ENCODE results near the gene GJA9.
"Not testable (repeated sequence)": the region's sequence is repeated elsewhere in the genome, so short reads cannot be mapped to it uniquely, and the experiment has no call there.

GJA9 gene

DNA sequence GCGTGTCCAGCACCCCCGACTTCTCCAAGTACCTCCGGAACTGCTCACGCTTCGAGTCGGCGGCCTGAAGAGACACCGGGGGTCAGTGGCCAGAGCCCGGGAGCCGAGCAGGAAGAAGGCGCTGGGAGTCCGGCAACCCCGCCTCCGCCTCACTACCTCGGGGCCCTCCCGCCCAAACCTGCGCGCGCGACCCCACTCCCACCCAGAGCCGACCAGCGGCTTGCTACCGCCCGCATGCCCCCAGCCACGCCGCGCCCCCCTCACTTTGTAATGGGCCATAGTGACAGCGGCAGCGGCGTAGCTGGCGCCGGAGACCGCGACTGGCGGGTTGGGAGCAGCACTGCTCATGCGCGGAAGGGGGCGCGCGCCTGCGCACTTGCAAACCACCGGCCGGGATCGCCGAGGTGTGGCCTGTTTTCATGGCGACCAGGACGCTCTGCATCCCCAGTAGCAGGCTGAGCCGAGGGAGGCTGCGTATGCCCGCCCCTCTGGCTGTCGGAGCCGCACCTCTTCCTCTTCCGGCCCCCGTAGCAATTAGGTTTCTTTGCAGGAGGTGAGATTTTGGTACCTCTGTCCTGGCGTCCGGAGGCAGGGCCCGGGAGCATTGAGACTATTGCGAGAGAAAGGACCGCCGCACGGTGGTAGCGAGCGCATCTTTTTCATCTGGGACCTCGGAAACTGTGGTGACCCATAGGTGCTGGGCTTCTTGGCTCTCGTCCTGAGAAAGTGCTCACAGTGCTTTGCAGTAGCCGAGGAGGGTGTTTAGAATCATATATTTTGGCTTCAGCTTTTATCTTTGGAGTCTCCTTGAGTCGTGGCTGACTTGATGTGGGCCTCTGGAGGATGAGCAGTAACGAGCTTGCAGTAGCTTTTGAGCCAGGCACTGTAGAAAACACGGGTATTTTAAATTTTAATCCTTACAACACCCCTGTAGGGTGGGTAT lies 8.1 kb downstream of the GJA9 start, which contains the start of gene MYCBP:
Gene MYCBP, minus strand, starts transcription at position 322 of the 943 bp plus-strand sequence. Its CDS starts 43 bp downstream, at position 279.
- peak; percentile 95 for DNase-seq (ENCODE audit: low read depth)

DNA sequence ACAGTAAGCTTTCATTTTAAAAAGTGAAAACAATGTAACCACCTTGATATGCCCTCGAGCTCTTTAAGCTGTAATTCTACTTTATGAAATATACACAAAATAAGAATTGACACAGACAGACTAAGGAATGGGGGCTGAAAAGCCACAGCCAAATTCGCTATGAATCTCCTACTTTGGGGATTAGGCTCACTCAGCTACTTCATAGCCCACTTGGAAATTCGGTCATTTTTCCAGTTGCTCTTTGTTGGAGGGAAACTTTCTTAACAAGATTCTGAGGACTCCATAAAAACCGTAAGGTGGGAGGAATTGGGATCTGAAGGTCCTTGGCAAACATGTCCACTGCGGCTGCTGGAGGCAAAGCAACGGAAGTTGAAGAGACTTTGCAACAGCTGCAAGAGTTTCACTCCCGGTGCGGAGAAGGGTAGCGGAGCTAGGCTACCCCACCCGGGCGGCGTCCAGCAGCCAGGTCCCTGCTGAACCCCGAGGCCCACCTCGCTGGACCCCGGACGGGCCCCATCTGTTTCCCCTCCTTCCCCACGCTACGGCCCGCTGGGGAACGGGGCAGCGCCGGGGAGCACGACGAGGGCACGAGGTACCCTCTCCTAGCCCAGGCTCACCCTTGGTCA lies 8.9 kb downstream of the GJA9 start:
- peak; percentile 49 for DNase-seq (ENCODE audit: low read depth)

DNA sequence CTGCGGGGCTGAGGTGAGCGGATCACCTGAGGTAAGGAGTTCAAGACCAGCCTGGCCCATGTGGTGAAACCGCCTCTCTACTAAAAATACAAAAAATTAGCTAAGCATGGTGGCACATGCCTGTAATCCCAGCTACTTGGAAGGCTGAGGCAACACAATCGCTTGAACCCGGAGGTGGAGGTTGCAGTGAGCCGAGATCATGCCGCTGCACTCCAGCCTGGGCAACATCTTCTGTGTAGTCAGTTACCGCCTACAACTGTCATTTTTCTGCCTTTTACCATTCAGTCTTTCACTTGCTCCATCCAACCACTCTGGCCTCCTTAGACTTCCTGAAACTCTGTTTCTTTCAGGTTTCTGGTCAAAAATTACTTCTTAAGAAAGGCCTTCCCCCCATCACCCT lies 10.4 kb downstream of the GJA9 start:
- no peak for DNase-seq (ENCODE audit: low read depth)

DNA sequence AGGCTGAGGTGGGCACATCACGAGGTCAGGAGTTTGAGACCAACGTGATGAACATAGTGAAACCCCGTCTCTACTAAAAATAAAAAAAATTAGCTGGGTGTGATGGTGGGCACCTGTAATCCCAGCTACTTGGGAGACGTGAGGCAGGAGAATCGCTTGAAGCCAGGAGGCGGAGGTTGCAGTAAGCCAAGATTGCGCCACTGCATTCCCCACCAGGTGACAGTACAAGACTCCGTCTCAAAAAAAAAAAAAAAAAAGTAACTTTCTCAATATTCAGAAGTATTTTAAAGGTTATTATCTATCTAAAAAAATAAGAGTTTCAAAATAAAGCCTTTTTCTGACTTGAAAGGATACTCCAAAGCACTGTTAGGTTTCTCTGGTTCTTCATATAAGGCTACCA lies 14.2 kb downstream of the GJA9 start:
- DNase-seq (ENCODE audit: low read depth): no peak

DNA sequence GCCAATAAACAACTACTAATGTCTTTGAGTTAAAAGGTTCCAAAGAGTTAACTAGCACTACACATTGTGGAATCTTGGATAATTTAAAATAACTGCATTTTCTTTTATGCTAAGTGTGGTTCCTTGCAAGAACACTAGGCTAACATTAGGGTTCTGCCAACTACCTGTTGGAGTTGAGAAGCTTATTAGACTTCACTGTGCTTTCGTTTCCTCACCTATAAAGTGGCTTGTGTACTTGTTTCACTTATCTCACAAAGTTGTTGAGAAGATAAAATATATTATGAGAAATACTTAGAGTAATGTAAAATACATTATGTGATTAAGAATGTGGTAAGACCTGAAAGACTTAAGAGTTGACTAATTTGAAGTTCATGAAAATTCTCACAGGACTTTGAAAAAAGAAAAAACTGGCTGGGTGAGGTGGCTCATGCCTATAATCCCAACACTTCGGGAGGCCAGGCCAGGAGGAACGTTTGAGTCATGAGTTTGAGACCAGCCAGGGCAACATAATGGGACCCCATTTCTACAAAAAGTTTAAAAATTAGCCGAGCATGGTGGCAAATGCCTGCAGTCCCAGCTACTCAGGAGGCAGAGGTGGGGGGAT lies 16.2 kb downstream of the GJA9 start:
- DNase-seq (ENCODE audit: low read depth): no peak

DNA sequence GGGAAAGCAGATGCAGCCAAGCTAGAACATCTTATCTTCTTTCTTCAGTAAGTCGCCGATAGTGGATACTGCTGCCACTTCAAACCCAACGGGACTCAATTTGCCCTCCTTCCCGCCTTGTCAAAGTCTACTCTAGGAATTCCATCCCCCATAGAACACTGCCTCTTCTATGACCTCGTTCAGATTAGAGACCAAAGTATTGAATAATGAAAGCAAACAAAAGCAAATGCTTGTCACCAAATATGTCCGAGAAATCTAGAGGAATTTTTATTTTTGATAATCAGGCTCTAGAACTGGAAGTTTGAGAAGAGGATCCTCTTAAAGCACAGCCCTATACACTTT lies 21.0 kb downstream of the GJA9 start:
- peak; percentile 20 for DNase-seq (ENCODE audit: low read depth)

DNA sequence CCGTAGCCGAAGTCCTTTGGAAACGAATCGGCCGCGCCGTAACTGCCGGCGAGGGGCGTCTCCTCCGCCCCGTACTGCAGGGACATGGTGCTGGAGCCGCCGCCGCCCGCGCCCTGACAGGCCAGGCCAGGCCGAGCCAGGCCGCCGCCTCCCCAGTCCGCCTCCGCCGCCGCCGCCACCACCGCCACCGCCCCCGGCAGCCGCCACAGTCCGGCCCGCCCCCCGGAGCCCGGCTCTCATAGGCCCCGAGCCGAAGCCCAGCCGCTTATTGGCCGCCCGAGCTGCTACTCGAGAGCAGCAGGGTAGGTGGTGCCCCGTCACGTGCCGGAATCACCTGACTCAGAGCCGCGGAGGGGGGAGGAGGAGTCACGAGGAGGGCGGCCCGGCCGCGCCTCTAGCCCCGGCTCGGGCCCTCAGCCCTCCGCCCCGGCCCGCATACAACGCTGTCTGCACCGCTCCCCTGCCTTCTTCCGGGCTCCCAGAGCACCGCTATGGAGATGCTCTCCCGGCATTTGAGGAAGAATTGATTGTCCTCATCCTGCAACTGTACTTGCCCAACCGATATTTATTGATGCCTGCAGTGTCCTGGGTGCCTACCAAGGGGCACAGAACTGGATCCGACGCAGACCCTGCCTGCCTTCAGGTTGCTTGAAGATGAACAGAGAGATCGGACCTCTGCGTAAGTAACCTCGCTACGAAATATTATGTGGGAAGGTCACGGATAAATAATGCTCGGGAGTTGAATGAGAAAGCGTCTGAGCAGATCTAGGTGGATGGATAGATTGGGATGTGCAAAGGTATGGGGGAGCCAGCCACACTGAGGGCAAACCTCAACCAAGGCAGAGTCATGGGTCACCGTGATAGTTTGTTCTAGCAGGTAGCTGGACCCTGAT lies 21.6 kb downstream of the GJA9 start, which contains the start of gene RRAGC:
Gene RRAGC, minus strand, starts transcription at position 212 of the 893 bp plus-strand sequence. Its CDS starts 126 bp downstream, at position 86.
- peak; percentile 98 for DNase-seq (ENCODE audit: low read depth)

DNA sequence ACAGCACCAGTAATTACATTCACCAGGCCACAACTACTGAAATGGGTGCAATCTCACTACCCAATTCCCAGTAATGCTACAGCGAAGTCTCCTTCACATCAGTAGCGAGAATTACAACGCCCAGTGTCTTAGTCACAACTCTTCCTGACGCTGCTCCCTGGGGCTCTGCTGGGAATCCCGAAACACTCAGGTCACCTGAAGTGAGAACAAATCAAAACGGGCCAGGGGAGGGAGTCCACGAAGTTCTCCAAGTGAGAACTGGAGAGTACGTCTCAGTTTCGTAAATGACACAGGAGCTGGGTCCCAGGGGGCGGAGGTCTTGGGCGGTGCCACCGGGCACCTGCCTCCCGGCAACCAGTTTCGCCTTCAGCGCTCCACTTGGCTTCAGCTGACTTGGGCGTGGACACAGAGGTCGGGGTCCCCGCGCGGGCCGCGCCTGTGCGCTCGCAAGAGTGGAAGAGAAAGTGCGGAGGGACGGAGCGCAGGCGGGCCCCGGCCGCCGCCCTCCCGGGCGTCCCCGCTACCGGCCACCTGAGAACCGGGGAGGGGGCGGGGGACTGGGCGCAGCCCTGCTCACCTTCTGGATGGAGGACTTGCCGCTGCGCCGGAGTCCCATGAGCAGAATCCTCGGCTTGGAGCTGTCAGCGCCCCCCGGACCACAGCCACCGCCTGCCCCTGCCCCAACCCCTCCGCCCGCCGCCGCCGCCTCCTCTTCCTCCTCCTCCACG lies 22.4 kb downstream of the GJA9 start:
- peak; percentile 80 for DNase-seq (ENCODE audit: low read depth)

DNA sequence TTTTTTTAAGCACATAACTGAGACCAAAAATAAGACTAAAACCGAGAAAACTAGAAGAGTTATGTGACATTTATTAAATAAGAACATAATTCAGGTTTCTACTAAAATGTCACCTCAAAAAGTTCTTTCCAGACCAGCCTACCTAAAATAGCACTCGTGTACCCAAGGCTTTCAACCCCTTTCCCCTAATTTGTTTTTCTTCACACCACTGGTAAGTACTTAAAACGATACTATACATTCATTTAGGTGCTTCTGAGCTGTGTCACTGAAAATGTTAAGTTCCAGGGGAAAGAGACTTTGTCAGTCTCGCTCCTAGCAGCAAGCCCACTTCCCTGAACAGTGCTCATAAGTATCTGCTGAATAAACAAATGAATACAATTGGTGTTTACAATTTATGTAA lies 28.6 kb downstream of the GJA9 start:
- no peak for DNase-seq (ENCODE audit: low read depth)

DNA sequence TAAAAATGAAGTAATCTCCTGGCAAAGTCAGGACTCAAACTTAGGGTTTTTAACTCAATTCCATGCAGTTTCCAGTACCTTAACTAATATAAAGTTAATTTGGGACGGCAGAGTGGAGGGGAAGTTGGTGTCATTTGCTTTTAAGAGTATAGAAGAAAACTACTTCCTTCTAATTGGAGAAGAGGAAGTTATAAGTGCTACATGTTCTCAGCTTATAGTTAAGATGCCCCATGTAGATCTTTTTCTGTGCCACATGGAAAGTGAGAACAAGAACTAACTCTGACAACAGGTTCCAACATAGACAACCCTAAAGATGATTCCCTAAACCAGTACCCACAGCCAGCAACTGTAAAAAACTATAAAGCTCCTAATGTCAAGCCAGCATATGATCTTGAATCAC lies 33.3 kb downstream of the GJA9 start:
- no peak for DNase-seq (ENCODE audit: low read depth)

DNA sequence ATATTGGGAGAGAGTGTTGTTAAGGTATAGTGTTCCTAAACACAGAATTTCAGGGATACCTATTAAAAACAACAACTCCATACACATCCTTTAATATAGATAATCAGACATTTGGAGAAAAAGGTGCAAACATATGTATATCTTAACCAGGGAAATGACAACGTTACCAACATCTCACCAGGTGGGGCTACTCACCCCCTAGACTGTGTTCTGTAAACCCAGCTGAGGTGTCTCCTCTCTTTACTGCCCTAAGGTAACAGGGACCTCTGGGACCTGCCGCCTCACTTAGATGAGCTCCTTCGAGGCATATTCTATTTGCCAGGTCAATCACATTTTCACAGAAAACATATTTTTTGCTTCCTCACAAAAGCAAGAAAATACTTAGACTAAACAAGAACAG lies 35.2 kb downstream of the GJA9 start:
- no peak for DNase-seq (ENCODE audit: low read depth)

DNA sequence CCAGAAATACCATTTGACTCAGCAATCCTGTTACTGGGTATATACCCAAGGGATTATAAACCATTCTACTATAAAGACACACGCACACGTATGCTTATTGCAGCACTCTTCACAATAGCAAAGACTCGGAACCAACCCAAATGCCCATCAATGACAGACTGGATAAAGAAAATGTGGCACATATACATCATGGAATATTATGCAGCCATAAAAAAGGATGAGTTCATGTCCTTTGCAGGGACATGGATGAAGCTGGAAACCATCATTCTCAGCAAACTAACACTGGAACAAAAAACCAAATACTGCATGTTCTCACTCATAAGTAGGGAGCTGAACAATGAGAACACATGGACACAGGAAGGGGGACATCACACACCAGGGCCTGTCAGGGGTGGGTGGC lies 36.3 kb downstream of the GJA9 start:
- DNase-seq (ENCODE audit: low read depth): not testable (repeated sequence)

DNA sequence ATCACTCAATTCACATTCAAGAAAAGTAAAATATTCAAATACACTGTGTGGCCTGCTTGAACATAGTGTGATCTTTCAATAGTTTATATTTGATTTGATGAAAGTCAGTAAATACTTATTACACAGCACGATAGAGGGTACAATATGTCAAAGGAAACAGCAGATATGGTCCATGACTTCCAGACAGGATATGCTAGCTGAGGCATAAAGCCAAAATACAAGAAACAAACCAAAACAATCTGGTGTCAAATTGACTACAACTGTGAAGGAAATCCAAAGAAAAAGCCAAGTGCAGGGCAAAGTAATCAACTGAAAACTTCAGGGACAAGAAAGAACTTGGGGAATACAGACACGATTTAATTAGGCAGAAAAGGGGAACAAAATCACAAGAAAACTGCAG lies 41.1 kb downstream of the GJA9 start:
- DNase-seq (ENCODE audit: low read depth): no peak

DNA sequence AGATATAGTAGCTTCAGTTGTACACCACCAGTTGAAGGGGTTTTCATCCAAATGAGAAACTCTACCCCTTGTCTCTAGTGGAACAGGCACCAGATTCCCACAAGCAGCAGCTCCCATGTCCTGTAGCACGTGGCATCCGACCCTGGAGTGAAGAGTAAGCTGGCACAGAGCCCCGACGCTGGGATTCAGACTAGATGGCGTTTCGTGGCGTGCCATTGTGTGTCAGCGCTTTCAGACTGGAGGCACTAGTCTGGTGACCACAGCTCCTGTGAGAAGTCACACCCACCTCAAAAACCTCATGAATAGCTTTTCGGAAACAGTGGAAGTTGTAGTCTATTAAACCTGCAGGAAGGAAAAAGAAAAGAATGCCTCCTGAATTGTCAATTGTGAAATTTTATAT lies 42.0 kb downstream of the GJA9 start:
- DNase-seq (ENCODE audit: low read depth): no peak

DNA sequence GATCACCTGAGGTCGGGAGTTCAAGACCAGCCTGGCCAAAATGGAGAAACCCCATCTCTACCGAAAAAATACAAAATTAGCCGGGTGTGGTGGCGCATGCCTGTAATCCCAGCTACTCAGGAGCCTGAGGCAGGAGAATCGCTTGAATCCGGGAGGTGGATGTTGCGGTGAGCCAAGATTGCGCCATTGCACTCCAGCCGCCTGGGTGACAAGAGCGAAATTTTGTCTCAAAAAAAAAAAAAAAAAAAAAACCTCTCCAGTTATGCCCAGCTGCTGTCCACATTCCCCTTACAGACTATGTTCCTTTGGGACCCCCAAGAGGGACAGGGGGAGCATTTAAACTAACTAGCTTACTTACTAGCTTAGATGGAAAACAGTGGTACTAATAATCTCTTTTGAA lies 45.1 kb downstream of the GJA9 start:
- DNase-seq (ENCODE audit: low read depth): not testable (repeated sequence)

DNA sequence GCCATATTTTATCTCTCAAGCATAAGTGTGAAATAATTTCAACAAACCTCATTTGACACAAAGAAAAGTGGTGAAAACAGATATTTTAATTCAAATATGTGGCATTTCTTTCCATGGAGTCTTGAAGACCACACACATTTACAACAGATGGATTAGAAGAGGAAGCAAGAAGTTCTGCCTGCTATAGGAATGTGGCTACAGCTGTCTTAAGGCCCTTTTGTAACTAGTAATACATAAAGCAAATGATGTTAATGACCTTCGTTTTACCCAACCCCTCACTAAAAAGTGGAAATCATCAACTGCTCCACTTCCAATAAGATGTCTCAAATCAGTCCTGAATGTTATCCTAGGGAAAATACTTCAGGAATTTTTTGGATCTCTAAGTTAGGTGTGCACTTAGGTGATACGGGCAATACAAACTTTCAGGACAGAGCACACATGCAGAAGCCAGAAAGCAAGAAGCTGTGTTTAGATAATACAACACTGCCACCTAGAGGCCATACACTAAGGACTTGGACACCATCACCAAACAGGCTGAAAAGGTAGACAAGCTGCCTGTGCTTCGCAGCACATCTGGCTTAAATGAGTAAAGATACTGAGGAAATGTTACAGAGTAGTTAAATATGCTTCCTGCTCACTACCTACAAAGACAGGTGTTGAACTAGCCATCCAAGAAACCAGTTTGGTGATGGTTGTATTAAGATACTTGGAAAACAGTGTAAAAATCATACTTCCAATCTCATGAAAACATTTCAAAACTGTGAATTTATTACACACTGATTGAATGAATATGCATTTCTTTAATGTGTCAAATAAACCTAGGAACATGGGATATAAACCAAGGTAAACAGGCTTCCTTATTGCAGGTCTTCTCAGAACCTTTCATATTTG lies 46.2 kb downstream of the GJA9 start:
- DNase-seq (ENCODE audit: low read depth): peak; percentile 86

DNA sequence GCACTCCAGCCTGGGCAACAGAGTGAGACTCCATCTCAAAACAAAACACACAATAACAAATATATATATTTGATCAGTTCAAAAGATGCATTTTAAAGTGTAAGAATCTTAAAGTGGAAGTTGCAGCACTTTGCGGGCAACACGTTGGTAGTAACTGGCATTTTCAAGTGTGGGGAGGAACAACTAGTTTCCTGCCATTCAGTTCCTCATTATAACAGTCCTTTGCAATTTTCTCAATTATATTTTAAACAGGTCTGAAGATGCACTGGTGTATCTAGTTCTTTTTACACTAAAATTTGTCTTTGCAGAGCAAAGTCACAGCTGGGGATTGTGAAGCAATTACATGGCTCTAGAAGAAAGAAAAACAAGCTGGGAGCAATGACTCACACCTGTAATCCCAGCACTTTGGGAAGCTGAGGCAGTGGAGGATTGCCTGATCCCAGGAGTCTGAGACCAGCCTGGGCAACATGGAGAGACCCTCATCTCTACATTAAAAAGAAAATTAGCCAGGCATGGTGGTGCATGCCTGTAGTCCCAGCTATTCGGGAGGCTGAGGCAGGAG lies 47.1 kb downstream of the GJA9 start:
- DNase-seq (ENCODE audit: low read depth): no peak

DNA sequence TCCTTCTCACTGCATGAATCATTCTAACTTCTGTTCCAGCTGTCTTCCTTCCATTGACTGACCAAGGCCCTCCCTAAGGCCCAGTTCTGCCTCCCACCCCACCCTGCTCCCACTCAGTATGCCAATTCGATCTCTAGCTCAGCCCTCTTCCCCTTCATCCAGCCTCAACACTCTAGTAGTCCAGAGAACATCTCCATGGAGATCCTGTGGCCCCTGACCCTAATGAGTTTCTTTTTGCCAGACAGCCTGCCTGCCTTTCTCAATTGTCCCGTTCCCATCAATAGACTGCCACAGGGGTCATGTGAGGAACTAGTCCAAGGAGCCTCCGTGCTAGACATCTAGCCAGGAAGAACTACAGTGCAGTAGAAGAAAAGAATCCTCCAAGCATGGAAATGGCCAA lies 48.2 kb downstream of the GJA9 start:
- no peak for DNase-seq (ENCODE audit: low read depth)

DNA sequence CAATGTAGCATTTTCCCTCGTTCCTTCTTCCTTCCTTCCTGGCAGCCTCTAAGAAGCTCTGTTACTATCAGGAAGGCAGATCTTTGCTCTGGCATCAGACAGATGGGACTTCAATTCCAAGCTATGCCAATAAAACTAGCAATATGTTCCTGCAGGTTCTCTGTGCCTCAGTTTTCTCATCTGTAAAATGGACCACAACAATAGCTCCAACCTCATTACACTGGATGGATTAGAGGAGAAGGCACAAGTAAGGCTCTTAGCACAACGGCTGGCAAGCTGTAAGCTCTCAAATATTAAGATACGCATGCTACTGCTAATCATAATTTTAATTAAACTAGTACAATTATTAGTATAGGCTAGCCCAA lies 49.0 kb downstream of the GJA9 start:
- DNase-seq (ENCODE audit: low read depth): no peak

Measured in iris pigment epithelial cell (primary cell).